GM19240 (cell line): ENCODE measurements around the gene AXIN1.
"Not testable (repeated sequence)": the region's sequence is repeated elsewhere in the genome, so short reads cannot be mapped to it uniquely, and the experiment has no call there.

Experiments
- DNase-seq: peaks from one replicate; pipeline ENCODE4 v3.0.0; 2011; ENCODE audit warnings: low spot score; ENCODE audit not compliant: insufficient read length

The AXIN1 gene

DNA sequence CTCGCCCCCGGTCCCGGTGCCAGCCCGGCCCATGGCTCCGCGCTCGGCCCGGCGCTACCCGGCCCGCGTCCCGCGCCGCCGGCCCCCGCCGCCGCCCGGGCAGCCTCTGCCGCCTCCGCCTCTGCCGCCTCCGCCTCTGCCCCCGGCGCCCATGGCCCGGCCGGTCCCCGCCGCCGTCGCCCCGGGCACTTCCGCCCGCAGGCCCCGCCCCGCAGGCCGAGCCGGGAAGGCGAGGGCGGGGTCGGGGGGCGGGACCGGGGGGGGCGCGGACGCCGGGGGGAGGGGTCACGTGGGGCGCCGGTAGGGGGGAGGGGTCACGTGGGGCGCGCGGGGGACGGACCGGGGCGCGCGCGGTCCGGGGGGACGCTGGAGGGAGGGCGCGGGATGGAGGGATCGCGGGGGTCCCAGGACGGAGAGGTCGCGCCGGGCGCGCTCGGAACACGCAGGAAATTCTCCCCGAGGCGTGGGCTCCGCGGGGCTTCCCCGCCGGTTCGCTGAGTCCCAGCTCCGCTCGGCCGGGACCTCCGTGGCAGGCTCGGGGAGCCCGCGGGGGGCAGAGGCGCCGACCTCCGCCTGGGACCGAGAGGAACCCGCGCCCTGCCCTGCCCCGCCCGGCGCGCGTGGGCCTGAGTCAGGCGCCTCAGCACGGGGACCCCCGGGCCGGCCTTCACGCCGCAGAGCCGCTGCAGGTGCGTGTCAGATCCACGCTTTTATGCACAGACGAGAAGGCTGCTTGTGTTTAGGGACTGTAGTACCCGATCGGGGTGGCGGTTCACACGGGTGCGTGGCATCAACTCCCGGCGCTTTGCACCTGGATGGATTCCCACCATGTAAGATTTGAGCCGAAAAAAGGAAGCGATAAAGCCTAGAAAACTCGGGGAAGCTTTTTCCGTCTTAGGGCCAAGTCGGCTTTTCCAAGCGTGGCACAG is 29.5 kb upstream of the AXIN1 start, which contains the start of gene PGAP6:
TSS of gene PGAP6 (minus strand) at position 190 of the 929 bp plus-strand sequence. CDS start at position 33, 157 bp downstream.
- DNase-seq, result peak; percentile 79

DNA sequence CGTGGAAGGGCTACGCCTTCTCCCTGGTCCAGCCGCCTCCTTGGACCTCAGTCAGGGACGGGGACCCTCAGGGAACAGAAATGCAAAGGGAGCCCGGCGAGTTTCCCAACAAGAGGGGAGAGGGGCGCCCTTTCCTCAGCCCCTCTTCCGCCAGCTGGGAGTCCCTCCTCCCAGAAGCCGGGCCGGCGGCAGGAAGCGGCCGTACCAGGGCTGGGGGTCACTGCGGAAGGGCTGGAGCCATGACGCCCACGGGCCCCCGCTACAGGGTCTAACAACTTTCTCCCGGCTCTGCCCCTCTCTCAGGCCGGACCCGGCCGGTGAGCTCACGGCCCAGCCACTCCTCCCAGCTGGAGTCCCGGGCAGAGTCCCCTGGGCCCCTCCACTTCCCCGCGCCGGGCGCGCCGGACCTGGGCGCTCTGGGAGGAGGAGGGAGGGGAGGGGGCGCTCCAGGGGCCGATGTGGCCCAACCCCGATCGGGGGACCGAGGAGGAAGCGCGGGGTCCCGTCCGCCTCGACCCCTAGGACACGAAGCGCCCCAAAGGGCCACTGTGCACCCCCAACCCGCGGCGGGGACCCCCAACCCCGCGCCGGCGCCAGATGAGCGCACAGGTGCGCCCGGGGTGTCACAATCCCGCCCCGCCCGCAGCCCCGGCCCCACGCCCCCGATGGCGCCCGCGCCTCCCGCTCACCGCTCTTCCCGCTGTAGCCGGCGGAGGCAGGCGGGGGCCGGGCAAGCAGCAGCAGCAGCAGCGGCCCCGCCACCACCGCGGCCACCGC is 28.7 kb upstream of the AXIN1 start:
- no peak for DNase-seq

DNA sequence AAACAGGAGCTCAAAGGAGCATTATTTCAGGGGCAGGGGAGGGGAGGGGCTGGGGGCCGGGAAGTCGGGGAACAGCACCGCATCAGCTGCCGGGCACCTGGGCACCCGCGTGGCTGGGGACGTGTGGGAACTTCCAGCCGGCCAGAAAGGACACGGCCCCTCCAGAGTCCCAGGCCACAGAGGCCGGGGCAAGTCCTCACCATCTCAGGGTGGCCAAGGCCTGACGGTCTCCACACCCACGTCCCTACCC is 28.2 kb upstream of the AXIN1 start:
- DNase-seq, result no peak

GRCh38 chr16:379961-380761 is 27.6 kb upstream of the AXIN1 start:
- DNase-seq, result no peak

DNA sequence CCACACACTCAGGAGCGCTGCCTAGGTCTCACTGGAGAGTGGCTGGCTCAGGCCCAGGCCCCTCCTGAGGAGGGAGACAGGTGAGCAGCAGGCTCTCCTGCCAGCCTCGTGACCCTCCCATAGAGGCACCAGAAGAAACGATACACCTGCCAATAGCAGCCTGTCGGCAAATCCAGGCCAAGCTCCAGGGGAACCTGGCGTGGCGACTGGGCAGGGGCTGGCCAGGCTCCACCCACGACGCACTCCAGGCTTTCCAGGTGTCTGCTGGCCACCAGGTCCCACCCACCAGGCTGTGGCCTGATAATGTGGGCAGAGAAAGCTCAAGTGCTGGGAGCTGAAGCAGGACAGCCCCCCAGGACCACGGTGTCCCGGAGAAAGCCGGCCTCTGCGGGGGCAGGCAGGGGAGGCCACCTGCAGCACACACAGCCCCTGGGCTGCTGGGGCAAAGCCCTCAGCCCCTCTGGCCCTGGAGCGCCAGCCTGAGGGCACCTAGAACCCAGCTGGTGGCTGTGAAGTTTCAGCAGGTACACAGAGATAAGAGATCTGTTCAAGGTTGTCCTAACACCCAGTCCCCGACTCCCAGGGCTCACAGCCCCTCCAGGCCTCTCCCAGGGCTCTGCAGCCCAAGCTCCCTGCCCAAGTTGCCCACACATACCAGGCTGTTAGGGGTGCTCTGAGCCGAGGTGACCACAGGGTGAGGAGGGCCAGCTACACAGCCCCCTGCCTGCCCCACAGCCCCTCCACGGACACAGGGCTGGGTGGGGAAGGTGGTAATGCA is 26.8 kb upstream of the AXIN1 start:
- DNase-seq, result no peak

GRCh38 chr16:378821-379182 is 26.3 kb upstream of the AXIN1 start:
- no peak for DNase-seq

DNA sequence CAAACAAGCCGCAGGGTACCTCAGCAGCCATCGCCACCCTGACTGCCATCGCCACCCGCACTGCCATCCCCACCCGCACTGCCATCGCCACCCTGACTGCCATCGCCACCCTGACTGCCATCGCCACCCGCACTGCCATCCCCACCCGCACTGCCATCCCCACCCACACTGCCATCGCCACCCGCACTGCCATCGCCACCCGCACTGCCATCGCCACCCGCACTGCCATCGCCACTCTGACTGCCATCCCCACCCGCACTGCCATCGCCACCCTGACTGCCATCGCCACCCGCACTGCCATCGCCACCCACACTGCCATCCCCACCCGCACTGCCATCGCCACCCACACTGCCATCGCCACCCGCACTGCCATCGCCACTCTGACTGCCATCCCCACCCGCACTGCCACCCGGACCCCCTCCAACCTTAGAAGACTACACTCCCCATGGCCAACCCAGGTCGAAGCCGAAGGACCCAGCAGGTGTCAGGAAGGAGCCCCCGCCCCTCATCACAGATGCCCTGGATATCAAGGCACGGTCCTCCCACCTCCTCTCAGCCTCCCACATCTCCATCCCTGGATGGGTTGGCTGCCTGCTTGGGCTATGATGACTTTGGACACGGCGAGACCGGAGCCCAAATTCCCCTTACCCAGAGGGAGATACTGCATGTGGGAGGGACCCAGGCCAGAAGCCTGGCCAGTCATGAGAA is 25.7 kb upstream of the AXIN1 start:
- DNase-seq, result not testable (repeated sequence)

GRCh38 chr16:377419-377951 is 25.0 kb upstream of the AXIN1 start:
- no peak for DNase-seq

GRCh38 chr16:376817-377418 is 24.4 kb upstream of the AXIN1 start:
- DNase-seq, result no peak

GRCh38 chr16:375927-376816 is 23.6 kb upstream of the AXIN1 start:
- no peak for DNase-seq

- DNase-seq, result no peak
Observed at GRCh38 chr16:375212-375611, 22.7 kb upstream of the AXIN1 start.

DNA sequence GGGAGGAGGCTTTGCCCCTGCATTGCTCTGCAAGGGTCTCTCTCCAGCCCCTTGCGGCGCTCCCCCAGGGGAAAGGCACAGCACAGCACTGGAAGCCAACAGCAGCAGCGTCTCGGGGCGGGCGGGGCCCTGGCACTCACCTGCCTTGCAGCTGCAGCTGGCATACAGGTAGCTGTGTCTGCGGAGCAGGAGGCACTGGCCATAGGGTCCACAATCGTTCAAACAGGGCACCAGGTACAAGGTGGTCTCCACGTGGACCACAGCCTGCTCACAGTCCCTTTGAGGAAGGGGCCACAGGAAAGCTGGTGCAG is 22.0 kb upstream of the AXIN1 start:
- no peak for DNase-seq

- no peak for DNase-seq
Observed at GRCh38 chr16:373848-374615, 21.5 kb upstream of the AXIN1 start.

GRCh38 chr16:373020-373598 is 20.6 kb upstream of the AXIN1 start:
- no peak for DNase-seq

GRCh38 chr16:372302-372983 is 19.9 kb upstream of the AXIN1 start:
- no peak for DNase-seq

GRCh38 chr16:371515-372301 is 19.2 kb upstream of the AXIN1 start:
- no peak for DNase-seq
